Hematopoietic multipotent progenitor cell (in vitro differentiated cells): ENCODE data around the gene C17orf50. TPM values are rescaled to one million over a fixed set of nuclear protein-coding genes. Genes with fewer than 3 reads are reported as not detected.

Source experiments
- DNase-seq, 3 donors: peaks; one replicate each; pipeline ENCODE4 v3.0.0-alpha.2; 2011 to 2015; ENCODE audit warnings: low read depth in 2 of 3, low spot score in 2 of 3
- total RNA-seq: library from RNA; depleted of rRNA; stranded (reverse); fragments of >200 nt; gene quantifications from one replicate; pipeline ENCODE4 v1.2.3, GENCODE V29; 2012

C17orf50 gene
- total RNA-seq, 1 donor: 0.27 TPM

GRCh38 chr17:35780950-35781349 lies 20.3 kb downstream of the C17orf50 start:
- no peak for DNase-seq

- no peak for DNase-seq
Observed at GRCh38 chr17:35784895-35785294, 24.2 kb downstream of the C17orf50 start.

DNA sequence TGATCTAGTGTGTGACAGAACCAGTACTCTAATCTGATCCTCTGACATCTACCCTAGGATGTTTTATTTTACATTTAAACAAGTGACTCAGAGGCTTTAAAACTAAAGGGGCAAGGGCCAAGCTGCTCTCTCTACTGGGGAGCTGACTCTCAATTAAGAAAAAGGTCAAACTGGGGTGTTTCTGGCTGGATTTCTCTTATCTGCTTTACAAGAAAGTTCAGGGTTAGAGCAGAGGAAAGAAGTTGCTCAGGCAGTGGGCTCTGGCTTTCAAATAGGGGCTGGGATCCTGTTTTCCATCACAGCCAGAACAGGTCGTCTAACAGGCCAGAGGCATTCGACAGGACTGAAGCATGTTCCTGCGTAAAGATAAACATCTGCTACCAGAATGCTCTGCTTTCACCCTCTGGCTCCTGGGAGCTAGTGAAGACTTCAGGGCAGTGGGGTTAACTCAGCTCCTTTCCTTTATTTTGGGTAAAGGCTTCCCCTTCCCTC lies 26.3 kb downstream of the C17orf50 start:
- no peak for DNase-seq

DNA sequence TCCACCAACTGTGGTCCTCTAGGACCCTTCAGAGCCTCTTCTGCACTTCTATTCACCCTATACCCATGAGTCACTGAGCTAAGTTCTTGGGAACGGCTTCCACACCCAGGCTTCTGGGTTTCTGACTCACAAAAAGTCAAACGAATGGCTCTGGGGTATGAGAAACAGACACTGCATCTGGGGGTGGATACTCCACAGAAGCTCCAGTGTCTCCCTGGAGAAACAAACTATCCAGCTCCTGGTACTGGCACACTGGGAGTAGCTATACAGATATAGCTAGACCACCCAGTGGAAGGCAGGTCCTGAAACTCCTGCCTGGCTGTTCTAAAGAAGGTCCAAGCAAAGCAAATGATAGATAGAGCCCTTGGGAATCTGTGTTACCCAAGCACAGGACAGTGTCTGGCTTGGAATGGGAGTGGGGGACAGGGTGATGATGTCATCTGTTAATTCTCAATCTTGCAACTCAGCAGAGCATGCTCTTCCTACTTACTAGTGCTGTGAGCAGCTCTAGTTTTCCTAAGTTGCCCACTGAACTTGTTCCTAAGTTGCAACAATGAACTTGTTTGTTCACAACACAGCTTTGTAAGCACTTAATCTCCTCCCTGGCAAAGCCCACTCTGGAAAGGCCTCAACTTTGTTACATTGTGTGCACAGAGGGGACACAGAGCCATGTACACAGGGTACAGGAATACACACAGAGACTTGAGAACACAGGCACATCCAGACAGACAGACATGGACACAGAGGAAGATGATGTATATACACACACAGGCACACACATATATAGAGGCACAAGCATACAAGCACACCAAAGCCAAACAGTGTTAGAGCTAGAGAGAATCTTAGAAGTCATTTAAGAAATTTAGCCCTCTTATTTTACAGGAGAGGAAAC lies 28.0 kb downstream of the C17orf50 start:
- no peak for DNase-seq

- no peak for DNase-seq
Observed at GRCh38 chr17:35790841-35791240, 30.2 kb downstream of the C17orf50 start.

DNA sequence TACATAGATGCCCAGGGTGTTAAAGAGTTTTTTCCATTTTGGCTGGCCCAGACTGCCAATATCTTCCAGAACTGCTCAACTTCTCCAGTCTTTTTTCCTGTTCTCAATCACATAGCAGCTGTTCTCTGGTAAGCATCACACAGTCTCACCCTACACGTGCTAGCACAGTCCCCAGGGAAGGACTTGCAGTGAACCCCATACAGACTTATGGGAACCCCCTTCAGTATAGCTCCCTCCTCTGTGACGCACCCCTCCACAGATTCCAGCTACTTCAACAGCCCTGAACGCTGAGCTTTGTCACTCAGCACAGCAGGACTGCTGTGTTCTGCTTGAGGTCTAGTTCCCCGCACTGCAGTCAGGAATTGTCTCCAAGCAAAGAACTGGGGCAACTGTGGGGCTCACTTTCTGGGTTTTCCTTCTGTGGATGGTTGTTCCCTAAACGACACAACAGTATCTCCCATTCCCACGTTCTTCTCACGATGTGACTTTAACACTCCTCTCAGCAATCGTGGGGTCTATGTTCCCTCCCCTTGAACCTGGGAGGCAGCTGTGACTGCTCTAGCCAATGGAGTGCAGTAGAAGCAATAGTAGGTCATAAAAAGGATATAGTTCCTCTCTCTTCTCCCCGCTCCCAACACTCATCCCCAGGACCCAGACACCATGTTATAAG lies 31.1 kb downstream of the C17orf50 start:
- no peak for DNase-seq

DNA sequence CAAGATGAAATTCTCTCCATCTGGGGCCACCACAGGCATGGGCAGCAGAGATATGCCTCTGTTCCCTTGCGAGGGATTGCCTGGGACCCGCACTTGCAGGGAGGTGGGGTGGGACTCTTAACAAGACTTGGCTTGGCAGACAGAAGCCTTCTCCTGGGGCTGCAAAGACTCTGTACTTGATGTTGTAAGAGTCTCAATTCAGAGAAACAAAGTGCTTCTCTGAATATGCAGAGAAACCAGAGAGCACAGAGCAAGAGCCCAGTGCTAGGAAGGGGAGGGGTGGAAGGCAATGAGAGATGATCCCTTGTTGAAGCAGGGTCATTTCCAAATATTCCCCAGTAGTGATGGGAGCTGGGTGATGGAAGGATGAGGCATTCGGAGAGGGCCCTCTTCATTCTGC lies 32.6 kb downstream of the C17orf50 start:
- DNase-seq: no peak

DNA sequence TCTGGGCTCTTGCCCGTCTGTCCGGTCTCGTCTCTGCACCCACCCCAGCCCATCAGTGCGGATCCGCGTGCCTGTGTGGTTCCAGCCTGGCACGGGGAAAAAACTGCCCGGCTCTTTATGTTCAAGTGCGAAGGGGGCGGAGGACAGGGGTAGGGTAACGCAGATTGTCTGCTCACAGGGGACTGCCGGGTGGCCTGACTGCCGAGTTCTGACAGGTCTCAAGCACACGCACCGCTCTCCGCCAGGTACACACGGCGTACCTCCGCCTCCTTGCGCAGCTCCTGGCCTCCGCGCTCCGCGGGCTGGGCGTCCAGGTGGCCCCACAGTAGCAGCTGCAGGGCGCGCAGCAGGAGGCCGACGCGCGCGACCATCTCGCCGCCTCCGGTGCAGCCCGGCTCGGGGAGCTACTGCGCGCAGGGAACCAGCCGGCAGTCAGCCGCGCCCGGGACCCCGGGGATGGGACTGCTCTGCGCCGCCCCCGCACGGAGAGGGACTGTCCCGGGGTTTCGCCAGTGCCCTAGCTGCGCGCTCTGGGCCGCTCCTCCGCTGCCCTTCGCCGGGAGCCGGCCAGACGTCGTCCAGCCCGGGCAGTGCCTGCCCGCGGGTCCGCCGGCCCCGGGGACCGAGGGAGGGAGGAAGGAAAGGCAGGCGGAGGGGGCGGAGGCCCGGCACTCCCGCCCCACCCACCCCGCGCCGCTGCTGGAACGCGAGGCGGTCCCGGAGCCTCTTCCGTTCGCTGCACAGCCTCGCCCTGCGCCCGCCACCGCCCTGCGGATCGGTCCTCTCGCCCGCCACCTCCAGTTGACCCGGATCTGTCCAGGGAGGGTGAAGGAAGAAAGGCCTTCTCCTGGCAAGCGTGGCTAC lies 34.6 kb downstream of the C17orf50 start, which contains the start of gene MMP28:
MMP28 (minus strand) TSS at position 635 of the 864 bp plus-strand sequence; CDS start at position 371, 264 bp downstream.
- DNase-seq: peak in 2 of 3 donors; percentile 34 to 39

- no peak for DNase-seq
Observed at GRCh38 chr17:35795871-35796265, 35.2 kb downstream of the C17orf50 start.

DNA sequence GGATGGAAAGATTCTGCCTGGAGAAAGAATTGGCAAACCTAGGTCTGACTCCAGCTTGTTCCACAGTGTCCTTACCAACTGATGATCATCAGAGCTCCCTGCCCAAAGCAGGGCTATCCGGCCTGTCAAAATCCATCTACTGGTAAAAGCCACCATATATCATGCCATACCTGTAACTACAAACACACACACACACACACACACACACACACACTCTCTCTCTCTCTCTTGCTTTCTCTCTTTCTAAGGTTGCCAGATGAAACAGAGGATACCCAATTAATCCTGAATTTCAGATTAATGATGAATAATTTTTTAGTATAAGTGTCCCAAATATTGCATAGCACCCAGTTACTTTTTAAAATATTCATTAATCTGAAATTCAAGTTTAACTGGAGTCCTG lies 36.3 kb downstream of the C17orf50 start:
- DNase-seq: no peak

DNA sequence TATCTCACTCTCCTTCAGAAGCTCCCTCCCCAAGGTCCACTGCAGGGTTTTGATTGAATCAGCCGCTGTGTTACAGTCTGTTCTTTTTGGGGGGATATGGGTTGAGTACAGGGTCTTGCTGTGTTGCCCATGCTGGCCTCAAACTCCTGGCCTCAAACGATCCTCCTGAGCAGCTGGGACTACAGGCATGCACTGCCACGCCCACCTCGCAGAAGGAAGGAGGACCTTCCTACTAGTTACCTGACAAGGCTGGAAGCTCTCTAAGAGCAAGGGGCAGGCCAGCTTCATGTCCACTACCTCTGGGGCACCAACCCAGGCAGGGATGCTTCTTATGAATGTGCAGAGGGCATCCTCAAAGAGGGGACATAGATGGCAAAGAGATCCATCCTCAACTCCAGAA lies 36.7 kb downstream of the C17orf50 start:
- DNase-seq: no peak

- no peak for DNase-seq
Observed at GRCh38 chr17:35797918-35798317, 37.2 kb downstream of the C17orf50 start.

DNA sequence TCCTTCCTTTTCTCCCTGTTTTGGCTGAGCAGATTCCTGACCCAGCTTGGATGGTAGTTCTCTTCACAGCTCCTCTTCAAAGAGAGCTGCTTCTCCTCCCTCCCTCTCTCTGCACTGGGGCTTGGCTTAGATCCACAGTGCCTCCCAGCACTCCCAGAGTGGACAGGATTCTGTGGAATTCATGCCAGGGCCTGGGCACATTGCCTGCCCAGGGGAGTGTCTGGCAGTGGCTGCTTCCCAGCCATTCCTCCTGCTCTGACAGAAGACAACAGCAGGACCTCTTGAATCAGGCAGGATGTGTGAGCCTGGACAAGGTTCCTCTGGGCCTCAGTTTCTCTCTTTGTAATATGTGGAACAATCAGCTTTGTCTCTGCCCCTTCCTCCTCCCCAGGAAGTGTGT lies 39.3 kb downstream of the C17orf50 start:
- no peak for DNase-seq

- DNase-seq: peak in 2 of 3 donors; percentile 98 to 100
Observed at GRCh38 chr17:35801583-35802224, 41.0 kb downstream of the C17orf50 start.

GRCh38 chr17:35804658-35805192 lies 44.0 kb downstream of the C17orf50 start:
- DNase-seq: peak in 2 of 3 donors; percentile 86 to 93

DNA sequence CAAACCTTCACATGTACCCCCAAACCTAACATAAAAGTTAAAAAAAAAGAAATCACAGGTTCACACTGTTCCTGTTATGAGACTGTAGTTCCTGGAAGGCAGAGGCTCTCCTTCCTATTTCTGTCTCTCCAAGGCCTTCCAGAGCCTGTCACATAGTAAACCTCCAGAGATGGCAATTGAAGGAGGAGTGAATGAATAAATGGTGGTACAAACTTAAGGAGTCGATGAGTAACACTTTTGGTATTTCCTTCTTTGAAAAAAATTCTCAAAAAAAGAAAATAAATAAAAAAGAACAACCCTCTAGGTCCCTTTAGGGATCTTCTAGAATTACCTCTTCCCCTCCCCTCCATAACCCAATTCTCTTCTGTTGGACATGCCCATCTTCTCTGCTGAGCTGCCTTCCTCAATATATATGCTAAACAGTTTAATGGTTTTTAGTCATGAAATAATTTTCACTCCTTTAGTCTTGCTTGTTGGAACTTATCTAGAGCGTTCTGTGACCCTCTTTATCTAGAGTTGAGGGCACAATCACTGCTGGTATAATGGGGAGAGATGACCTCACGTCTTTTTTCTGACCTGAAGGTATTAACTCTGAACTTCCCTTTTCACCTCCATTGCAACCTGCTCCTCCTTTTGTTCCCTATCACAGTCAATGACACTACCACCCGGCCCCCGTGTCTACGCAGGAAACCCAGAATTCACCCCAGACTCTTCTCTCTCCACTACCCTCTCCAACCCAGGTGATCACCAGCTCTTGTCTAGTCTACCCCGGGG lies 46.9 kb downstream of the C17orf50 start:
- DNase-seq: no peak

DNA sequence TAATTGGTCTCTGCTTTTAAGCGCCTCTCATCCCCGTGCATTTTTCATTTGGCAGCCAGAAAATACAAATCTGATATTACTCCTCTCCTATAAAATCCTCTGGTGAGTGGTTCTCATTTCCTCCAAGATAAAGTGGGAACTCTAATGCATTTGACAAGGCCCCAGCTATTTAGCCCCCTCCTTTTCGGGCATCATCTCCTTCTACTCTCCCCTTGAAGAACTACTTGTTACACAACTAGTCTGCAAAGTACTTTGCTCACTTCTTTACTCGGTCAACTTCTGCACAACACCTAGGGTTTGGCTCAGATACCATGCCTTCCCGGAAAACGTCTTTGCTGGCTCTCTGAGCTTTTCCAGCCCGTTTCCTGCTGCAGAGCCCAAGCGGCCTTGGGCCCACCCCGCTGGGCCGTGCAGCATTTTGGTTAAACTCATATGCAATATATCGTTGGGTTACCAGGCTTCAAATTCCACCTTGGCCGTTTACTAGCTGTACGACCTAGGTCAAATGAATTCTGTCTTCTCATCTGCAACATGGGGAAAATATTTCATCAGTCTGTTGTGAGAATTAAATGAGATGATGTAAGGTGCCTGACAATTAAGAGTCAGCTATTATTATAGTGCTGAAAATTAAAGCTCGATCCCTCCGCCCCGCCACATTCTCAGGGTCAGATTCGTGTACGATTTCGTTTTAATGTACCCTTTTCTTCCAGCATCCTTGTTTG lies 47.7 kb downstream of the C17orf50 start:
- no peak for DNase-seq
